ENCODE results near the gene CTDSP2. TPM values are rescaled to one million over a fixed set of nuclear protein-coding genes. Genes with fewer than 3 reads are reported as not detected.
A peak's percentile ranks its signal among the peaks of the same experiment; 100 is the strongest.

Gene CTDSP2
- total RNA-seq, 1 experiment from 2014 or later: 82.7 TPM

DNA sequence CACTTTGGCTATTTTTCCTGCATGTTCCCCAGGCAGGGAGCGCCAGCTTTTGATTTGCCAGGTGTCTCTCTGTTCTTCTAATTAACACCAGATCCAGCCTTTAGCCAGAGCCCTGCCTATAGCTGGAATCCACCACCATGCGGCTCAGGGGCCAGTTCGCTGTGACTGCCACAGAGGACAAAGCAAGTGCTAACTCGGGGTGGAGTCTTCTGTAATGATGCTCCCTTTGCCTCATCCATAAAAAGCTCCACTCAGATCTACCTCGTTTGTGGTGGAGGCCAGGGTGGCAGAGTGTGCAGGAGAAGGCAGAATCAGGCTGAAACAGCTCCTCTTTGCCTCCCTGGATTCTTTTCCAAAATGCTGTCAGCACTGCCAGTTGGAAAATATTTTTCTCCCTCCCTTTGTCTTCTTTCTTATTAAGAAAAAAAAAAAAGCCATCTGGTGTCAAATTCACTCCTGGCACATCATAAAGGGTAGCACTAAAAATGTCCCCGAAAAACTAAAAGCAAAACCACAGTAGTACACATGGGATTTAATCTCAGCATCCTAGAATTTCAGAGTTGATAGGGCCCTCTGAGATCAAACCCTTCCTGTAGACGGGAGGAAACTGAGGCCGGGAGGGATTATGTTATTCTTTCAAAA lies 18.0 kb upstream of the CTDSP2 start:
- ChIA-PET CTCF (interaction anchor here (0.7 to 1.6 kb wide), 2 partner anchors 9 to 17 kb away, joined by 3 to 5 read pairs; partner anchors contain the start of gene CTDSP2), RAD21 (ENCODE audit: low non-redundant PET in 1 of 2, low total read pairs in 2 of 2, uncharacterized antibody in 2 of 2, unreplicated experiment in 2 of 2) (interaction anchor here in 1 of 2 experiments (1.1 kb wide), 1 partner anchor 18 kb away, joined by 3 read pairs; the partner anchor contains the start of gene CTDSP2), POLR2A (interaction anchor here (1.0 to 2.8 kb wide), 5 partner anchors 8 to 19 kb away, joined by 3 to 20 read pairs (median 7); partner anchors contain the start of gene CTDSP2)
- peak overlapping the region; percentile 92 for H3K4me2 ChIP-seq (ENCODE audit: low read length)
- H3K36me3 ChIP-seq (ENCODE audit: control insufficient read depth in 1 of 2, insufficient read depth in 2 of 2, low read length in 2 of 2): no peaks in the 10 kb centered on the region
- H4K20me1 ChIP-seq (ENCODE audit: insufficient read depth): no peaks in the 10 kb centered on the region
- ATAC-seq (peak; percentile 24), DNase-seq (ENCODE audit: low read depth, low spot score) (no peak)
- TF ChIP-seq CBX3 (IDR thresholded peaks at IDR 0.05; ENCODE audit: low read depth): no peak
- no peak for TF ChIP-seq FOSL1 (IDR thresholded peaks at IDR 0.05; ENCODE audit: low read depth)
- no peak for TF ChIP-seq POLR2A (IDR thresholded peaks at IDR 0.05; ENCODE audit: borderline replicate concordance, extremely low read depth, insufficient read depth, insufficient read length)
- TF ChIP-seq, protein P1, sequence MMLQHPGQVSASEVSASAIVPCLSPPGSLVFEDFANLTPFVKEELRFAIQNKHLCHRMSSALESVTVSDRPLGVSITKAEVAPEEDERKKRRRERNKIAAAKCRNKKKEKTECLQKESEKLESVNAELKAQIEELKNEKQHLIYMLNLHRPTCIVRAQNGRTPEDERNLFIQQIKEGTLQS (IDR thresholded peaks at IDR 0.05): no peak
- TF ChIP-seq POLR2AphosphoS5 (IDR thresholded peaks at IDR 0.05; ENCODE audit: low read depth, low read length): no peak
- peak overlapping the region; percentile 5 for H2AFZ ChIP-seq (ENCODE audit: low read depth, low read length, poor library complexity, severe bottlenecking)
- H3K9me3 ChIP-seq (ENCODE audit: control insufficient read depth in 1 of 2, insufficient read depth in 1 of 2, low read depth in 1 of 2, low read length in 2 of 2): no peaks in the 10 kb centered on the region
- no peaks in the 10 kb centered on the region for H3K79me2 ChIP-seq (ENCODE audit: insufficient read depth, low read length)
- H3K4me1 ChIP-seq (ENCODE audit: control insufficient read depth in 1 of 2, insufficient read depth in 2 of 2, low read length in 2 of 2): peaks cover 13 to 34% of the 10 kb centered on the region in 2 experiments
- peak overlapping the region; percentile 42 to 63 for H3K4me3 ChIP-seq (replicated peaks in 1 of 2; ENCODE audit: low read depth in 1 of 2, low read length in 2 of 2)
- intact Hi-C loops (cut with micrococcal nuclease): no loop called here
- BruUV-seq (replicated peaks): TSS peak; percentile 81
- H3K9ac ChIP-seq (ENCODE audit: low read length): peak overlapping the region; percentile 81
- no peaks in the 10 kb centered on the region for H3K9me2 ChIP-seq (ENCODE audit: insufficient read depth)
- H3K27ac ChIP-seq (ENCODE audit: low read depth, low read length): peak overlapping the region; percentile 76
- H3K27me3 ChIP-seq (ENCODE audit: insufficient read depth, low read length): no peaks in the 10 kb centered on the region

DNA sequence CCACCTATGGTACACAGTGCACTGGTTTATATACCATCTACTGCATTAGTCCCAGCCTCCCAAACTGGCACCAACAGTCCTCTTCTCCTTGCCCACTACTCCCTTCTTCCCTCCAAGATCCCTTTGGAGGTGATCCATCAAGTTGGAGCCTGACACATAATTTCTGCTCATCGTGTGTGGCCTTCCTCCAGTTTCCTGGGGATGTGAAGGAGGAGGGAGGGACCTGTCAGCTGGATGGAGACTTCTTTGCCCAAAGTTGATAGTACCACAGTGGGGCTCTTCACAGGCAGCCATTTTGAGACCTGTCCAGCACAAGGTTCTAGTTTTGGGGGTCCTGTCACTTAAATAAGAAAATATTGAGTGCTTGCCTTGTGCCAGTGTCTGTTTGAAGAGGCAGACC lies 17.1 kb upstream of the CTDSP2 start:
- no peaks in the 10 kb centered on the region for H3K36me3 ChIP-seq (ENCODE audit: control insufficient read depth in 1 of 2, insufficient read depth in 2 of 2, low read length in 2 of 2)
- ChIA-PET CTCF (interaction anchor here (1.6 kb wide), 1 partner anchor 16 kb away, joined by 5 read pairs; the partner anchor contains the start of gene CTDSP2), POLR2A (interaction anchor here (2.4 to 2.8 kb wide), 2 partner anchors 16 to 18 kb away, joined by 11 to 20 read pairs; partner anchors contain the start of gene CTDSP2), RAD21 (ENCODE audit: low non-redundant PET in 1 of 2, low total read pairs in 2 of 2, uncharacterized antibody in 2 of 2, unreplicated experiment in 2 of 2) (no interaction called here)
- no peaks in the 10 kb centered on the region for H3K9me2 ChIP-seq (ENCODE audit: insufficient read depth)
- H3K79me2 ChIP-seq (ENCODE audit: insufficient read depth, low read length): no peaks in the 10 kb centered on the region
- ATAC-seq (no peak), DNase-seq (ENCODE audit: low read depth, low spot score) (no peak)
- H3K4me2 ChIP-seq (ENCODE audit: low read length): no peak overlapping the region
- H3K27me3 ChIP-seq (ENCODE audit: insufficient read depth, low read length): no peaks in the 10 kb centered on the region
- H3K4me3 ChIP-seq (replicated peaks in 1 of 2; ENCODE audit: low read depth in 1 of 2, low read length in 2 of 2): no peak overlapping the region
- H2AFZ ChIP-seq (ENCODE audit: low read depth, low read length, poor library complexity, severe bottlenecking): no peak overlapping the region
- H4K20me1 ChIP-seq (ENCODE audit: insufficient read depth): no peaks in the 10 kb centered on the region
- no peak overlapping the region for H3K27ac ChIP-seq (ENCODE audit: low read depth, low read length)
- no peak overlapping the region for H3K9ac ChIP-seq (ENCODE audit: low read length)
- peaks cover 13 to 34% of the 10 kb centered on the region in 2 experiments for H3K4me1 ChIP-seq (ENCODE audit: control insufficient read depth in 1 of 2, insufficient read depth in 2 of 2, low read length in 2 of 2)
- no TSS peak for BruUV-seq (replicated peaks)
- no peaks in the 10 kb centered on the region for H3K9me3 ChIP-seq (ENCODE audit: control insufficient read depth in 1 of 2, insufficient read depth in 1 of 2, low read depth in 1 of 2, low read length in 2 of 2)
- intact Hi-C loops (cut with micrococcal nuclease): loop anchor here (2.0 kb wide), 1 partner anchor 17 kb away; the partner anchor contains the start of gene CTDSP2
- TF ChIP-seq ELF1 (IDR thresholded peaks at IDR 0.05; ENCODE audit: borderline replicate concordance, low read depth) (no peak), ZNF274 (IDR thresholded peaks at IDR 0.05; ENCODE audit: low read depth, low read length) (no peak), RAD21 (IDR thresholded peaks at IDR 0.05; ENCODE audit: low read depth) (no peak), EZH2phosphoT487 (IDR thresholded peaks at IDR 0.05; ENCODE audit: borderline replicate concordance) (no peak), EGR1 (IDR thresholded peaks at IDR 0.05; ENCODE audit: low read depth) (no peak), CBX3 (IDR thresholded peaks at IDR 0.05; ENCODE audit: low read depth) (no peak), TCF7L2 (IDR thresholded peaks at IDR 0.05; ENCODE audit: borderline replicate concordance, extremely low read depth, insufficient read depth, insufficient read length) (no peak), FOSL1 (IDR thresholded peaks at IDR 0.05; ENCODE audit: low read depth) (no peak), POLR2A (IDR thresholded peaks at IDR 0.05; ENCODE audit: borderline replicate concordance, extremely low read depth, insufficient read depth, insufficient read length) (no peak), SIN3A (IDR thresholded peaks at IDR 0.05; ENCODE audit: low read depth) (no peak), SP1 (IDR thresholded peaks at IDR 0.05; ENCODE audit: low read depth) (no peak), EZH2 (IDR thresholded peaks at IDR 0.05) (no peak), JUND (IDR thresholded peaks at IDR 0.05) (no peak), YY1 (IDR thresholded peaks at IDR 0.05; ENCODE audit: extremely low read depth, insufficient replicate concordance, low read depth, low read length) (no peak)
- TF ChIP-seq, protein P1 (IDR thresholded peaks at IDR 0.05): no peak
- TF ChIP-seq, protein P2, sequence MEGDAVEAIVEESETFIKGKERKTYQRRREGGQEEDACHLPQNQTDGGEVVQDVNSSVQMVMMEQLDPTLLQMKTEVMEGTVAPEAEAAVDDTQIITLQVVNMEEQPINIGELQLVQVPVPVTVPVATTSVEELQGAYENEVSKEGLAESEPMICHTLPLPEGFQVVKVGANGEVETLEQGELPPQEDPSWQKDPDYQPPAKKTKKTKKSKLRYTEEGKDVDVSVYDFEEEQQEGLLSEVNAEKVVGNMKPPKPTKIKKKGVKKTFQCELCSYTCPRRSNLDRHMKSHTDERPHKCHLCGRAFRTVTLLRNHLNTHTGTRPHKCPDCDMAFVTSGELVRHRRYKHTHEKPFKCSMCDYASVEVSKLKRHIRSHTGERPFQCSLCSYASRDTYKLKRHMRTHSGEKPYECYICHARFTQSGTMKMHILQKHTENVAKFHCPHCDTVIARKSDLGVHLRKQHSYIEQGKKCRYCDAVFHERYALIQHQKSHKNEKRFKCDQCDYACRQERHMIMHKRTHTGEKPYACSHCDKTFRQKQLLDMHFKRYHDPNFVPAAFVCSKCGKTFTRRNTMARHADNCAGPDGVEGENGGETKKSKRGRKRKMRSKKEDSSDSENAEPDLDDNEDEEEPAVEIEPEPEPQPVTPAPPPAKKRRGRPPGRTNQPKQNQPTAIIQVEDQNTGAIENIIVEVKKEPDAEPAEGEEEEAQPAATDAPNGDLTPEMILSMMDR (IDR thresholded peaks at IDR 0.05 in 2 of 3, conservative IDR thresholded peaks at IDR 0.05 in 1 of 3; ENCODE audit: borderline replicate concordance in 1 of 3, insufficient read depth in 1 of 3, low read depth in 2 of 3, low read length in 2 of 3): no peak

Measured in HCT116 (cell line).